ENCODE data around the gene CCDC92.

- TF ChIP-seq CTCF (IDR thresholded peaks at IDR 0.05) (no peak), POLR2A (IDR thresholded peaks at IDR 0.05) (no peak)
Observed at GRCh38 chr12:124020514-124020949, 47.9 kb upstream of the CCDC92 start.
